Activated CD4-positive, alpha-beta T cell treated with anti-CD3 and anti-CD28 coated beads, Interleukin-2, amount 50 U/mL, for 1 hour (primary cell): ENCODE results near the gene DNAJB11.
A peak's percentile ranks its signal among the peaks of the same experiment; 100 is the strongest.
"Not testable (repeated sequence)": the region's sequence is repeated elsewhere in the genome, so short reads cannot be mapped to it uniquely, and the experiment has no call there.

Experiments
- DNase-seq: peaks from one replicate; pipeline ENCODE4 v3.0.0-alpha.2; 2020

Gene DNAJB11

DNA sequence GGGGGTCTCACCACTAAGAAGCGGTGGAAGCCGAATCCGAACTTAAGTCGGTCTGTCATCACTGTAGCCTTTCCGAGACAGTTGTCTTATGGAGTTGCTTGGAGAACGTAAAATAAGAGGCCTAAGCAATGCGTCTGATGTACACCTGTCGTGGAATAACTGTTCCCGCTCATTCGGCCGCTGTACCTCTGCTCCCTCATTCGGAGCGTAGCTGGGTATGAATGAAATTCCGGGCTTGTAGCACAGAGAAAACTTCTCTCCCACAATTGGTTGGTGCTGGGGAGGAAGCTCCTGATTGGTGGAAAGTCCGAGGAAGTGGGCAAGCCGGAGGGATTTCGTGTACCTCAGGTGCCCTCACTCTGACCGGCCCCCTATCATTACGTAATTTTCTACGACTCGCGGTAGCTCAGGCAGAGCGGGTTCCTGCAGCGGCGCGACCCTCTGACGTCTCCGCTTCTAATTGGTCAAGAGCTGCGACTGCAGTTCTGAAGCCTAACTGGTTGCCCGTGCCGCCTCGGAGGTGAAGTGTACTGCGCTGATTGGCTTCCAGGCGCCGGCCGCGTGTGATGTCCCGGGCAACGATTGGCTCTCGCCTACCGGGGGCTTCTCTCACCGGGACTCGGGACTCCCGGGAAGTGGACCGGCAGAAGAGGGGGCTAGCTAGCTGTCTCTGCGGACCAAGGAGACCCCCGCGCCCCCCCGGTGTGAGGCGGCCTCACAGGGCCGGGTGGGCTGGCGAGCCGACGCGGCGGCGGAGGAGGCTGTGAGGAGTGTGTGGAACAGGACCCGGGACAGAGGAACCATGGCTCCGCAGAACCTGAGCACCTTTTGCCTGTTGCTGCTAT, at the start of gene DNAJB11:
Gene DNAJB11 (plus strand): TSS at position 625 of the 845 bp plus-strand sequence. CDS start 178 bp downstream, at position 803.
- peak; percentile 97 for DNase-seq

- DNase-seq, result no peak
Measured at GRCh38 chr3:186520957-186521842, 49.3 kb upstream of the DNAJB11 start.

GRCh38 chr3:186523022-186523421, 47.5 kb upstream of the DNAJB11 start:
- no peak for DNase-seq

DNA sequence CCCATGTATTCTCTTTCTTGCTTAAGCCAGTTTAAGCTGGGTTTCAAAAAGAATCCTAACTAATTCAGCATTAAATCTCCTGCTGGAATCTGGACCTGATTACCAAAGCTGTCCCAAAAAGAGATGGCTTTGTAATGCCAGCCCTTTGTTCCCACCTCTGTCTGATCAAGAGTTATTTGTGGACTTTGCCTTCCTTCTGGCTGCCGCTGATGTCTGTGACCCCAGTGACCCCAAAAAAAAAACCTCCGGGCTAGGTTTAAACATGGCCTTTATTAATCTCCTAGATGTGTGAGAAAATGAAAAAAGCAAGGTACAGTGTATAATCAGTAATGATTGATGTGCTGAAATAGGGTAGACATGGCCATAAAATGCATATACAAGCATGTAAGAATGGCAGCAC, 47.1 kb upstream of the DNAJB11 start:
- DNase-seq, result no peak

DNA sequence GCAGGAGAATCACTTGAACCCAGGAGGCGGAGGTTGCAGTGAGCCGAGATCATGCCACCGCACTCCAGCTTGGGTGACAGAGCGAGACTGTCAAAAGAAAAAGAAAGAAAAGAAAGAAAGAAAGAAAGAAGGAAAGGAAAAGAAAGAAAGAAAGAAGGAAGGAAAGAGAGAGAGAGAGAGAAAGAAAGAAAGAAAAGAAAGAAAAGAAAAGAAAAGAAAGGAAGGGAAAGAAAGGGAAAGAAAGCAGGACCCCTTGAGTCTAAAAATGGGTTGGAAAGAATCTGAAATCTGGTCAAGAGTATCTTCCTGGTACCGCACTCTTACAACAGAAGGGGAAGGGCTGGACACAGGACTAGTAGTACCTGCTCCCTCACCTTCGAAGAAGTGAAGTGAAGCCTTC, 45.9 kb upstream of the DNAJB11 start:
- DNase-seq, result no peak

- DNase-seq, result no peak
Measured at GRCh38 chr3:186525369-186526255, 44.9 kb upstream of the DNAJB11 start.

DNA sequence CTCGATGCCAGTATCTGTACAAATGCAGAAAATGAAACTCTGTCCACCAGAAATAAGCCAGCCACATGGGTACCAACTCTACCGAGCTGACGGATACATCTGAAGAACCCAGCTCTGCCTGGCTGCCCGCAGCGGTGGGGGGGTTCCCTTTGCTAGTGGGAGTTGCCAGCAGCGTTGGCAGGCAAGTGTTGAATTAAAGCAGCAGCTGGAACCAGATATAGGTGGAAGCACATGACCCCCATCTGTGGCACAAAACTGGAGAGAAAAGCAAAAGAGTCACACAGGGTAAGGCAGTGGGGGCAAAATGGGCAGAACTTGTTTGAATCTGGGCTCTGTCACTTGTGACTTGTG, 44.3 kb upstream of the DNAJB11 start:
- DNase-seq, result no peak

DNA sequence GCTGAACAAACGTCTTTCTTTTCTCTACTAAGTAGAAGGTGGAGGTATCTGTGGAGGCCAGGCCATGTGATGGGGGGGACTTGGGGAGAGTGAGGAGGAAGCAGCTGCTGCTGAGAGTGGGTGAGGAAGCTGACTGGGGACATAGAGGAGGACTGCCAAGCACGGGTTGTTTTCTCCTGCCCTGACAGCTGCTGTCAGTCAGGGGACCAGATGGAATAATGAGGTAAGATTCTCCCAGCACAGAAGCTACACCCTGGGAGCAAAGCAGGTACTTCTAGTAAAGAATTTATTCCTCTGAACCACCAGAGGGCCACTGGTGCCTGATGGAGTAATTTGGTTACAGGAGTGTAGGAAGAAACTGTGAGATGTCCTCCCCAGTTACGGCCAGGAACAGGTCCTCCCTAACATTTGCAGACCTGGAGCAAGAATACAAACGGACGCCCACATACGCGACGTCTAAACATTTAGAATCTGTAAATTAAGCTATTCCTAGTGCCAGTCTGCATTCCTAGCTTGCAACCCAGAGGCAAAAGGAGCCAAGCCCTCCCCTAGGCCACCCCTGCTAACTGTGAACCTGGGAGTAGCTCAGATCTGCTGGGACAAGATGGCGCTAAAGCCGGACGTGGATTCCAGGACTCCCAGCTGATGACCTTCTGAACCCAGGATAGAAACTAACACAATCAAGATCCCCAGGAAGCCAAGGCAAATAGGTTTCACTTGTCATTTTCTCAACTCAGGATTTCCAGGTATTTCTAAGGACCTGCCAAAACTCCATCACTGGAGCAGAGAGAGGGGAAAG, 41.1 kb upstream of the DNAJB11 start:
- DNase-seq, result no peak

- no peak for DNase-seq
Measured at GRCh38 chr3:186530415-186530814, 40.1 kb upstream of the DNAJB11 start.

DNA sequence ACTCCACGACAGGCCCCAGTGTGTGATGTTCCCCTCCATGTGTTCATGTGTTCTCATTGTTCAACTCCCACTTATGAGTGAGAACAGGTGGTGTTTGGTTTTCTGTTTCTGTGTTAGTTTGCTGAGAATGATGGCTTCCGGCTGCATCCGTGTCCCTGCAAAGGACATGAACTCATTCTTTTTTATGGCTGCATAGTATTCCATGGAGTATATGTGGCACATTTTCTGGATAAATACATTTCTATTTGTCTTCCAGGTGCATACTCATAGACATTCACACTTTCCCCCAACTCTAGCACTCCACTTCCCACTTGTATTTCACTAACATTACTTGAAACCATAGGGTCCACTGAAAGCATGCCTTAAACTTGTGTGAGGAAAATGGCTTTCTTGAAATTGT, 38.8 kb upstream of the DNAJB11 start:
- not testable (repeated sequence) for DNase-seq

DNA sequence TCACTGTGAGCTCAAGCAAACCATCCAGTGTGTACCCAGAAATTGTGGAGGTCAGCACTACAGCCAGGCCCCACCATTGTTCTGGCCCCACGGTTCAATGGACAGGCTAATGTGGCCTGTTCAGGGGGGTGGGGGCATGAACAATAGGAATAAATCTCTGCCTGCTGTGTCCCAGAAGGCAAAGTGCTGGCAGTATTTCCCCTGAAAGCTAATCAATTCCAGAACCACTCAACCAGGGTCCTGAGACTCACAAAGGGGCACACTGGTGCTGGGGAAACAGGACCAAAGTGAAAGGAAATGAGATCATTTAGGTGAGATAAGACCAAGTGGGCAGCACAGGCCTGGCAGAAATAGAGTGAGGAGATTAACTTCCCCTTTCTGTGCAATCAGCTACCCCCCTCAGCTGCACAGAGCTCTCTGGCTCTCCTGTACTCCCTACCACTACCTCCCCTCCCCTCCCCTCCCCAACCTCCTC, 37.9 kb upstream of the DNAJB11 start:
- DNase-seq, result no peak

DNA sequence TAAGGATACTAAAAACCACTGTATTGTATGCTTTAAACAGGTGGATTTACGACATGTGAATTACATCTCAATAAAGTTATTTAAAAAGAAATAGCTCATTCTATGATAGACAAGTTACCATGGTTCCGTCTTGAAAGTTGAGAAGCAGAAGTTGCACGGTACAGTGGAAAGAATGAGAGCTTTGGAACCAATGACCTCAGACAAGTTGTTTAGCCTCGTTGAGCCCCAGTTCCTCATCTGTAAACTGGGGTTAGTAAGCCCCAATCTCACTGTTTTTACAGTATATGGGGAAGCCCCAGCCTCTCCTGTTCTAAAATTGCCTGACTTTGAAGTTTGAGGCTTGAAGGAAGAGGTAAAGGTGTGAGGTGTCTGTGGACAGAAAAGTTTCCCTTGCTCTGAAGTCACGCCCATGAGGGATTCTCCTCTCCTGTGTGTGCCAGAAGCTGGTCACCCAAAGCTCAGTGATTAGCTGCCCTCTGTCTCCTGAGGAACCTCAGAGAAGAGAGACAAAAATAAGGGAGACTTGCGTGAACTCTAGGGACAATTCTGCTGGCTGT, 36.3 kb upstream of the DNAJB11 start:
- DNase-seq, result peak; percentile 16

GRCh38 chr3:186536883-186537844, 33.4 kb upstream of the DNAJB11 start:
- no peak for DNase-seq

- DNase-seq, result no peak
Measured at GRCh38 chr3:186538779-186539178, 31.7 kb upstream of the DNAJB11 start.

- peak; percentile 82 for DNase-seq
Measured at GRCh38 chr3:186540221-186540834, 30.2 kb upstream of the DNAJB11 start.

DNA sequence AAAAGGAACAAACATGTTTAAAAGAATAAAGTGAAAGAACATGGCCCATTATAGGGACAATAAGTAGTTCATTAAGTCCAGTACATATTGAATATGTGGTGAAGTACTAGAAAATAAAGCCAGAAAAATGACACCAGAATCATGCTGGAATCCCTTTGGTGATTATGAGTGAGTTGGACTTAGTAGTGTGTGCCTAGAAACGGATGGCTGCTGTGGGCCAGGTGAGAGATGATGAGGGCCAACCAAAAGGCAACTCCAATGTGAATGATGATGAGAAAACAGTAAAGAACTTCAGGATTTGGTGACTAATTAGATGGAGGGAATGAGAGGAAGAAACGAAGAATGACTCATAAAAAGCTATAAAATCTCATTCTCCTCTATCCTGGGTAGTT, 29.7 kb upstream of the DNAJB11 start:
- no peak for DNase-seq

GRCh38 chr3:186544281-186544680, 26.2 kb upstream of the DNAJB11 start, which contains the start of gene CRYGS:
Gene CRYGS (minus strand): TSS chr3:186544380. CDS start chr3:186544326, 54 bp downstream.
- DNase-seq, result no peak

- DNase-seq, result no peak
Measured at GRCh38 chr3:186549497-186549896, 21.0 kb upstream of the DNAJB11 start.

DNA sequence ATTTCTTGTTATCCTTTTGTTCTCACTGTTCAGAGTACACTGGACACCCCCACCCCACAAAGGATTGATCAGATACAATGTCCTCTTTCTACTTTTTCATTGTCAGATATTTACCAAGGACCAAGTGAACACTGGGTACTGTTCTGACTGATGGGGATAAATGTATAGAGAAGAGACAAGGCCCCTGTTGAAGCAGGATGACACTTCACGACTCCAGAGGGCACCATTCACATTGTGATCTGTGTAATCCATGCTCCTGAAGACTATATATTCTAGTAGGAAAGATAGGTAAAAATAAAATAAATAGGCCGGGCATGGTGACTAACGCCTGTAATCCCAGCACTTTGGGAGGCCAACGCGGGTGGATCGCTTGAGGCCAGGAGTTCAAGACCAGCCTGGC, 19.1 kb upstream of the DNAJB11 start:
- DNase-seq, result no peak
